B cell (primary cell): ENCODE measurements around the gene TES. TPM values are rescaled to one million over a fixed set of nuclear protein-coding genes. Genes with fewer than 3 reads are reported as not detected.

Experiments used
- ATAC-seq: fragments of 200-7000 bp; cut with Tn5 transposase; one replicate; pipeline ENCODE4 v1.10.0; 2021; ENCODE audit warnings: low read depth, mild to moderate bottlenecking, moderate number of reproducible peaks, moderate library complexity
- CTCF ChIA-PET: fragments of 350-600 bp; sonication (Branson Sonifier 250); formaldehyde crosslinking; loops from one replicate; lab custom pipeline; 2021; ENCODE audit warnings: antibody characterized with exemption, inconsistent platforms; lab: Charles Lee
- POLR2A ChIA-PET: fragments of 350-600 bp; sonication (Branson Sonifier 250); formaldehyde crosslinking; loops from one replicate; lab custom pipeline; 2021; ENCODE audit warnings: antibody characterized with exemption; lab: Charles Lee
- DNase-seq: peaks from one replicate; pipeline ENCODE4 v3.0.0; 2013
- H2AFZ ChIP-seq: 2 replicates; pipeline ENCODE4 v1.6.1; 2012; ENCODE audit warnings: mild to moderate bottlenecking, low read depth, low read length; ENCODE audit not compliant: insufficient read depth, poor library complexity, severe bottlenecking
- H3K27ac ChIP-seq, 2 donors: 1 replicate in 1 of 2; 2 replicates in 1 of 2; pipeline ENCODE4 v1.5.1; 2012 to 2013; ENCODE audit warnings: low read length in 2 of 2, mild to moderate bottlenecking in 2 of 2, moderate library complexity in 1 of 2
- H3K27me3 ChIP-seq, 4 experiments: fragments of 200-600 bp in 1 of 4; sonication (generic) in 1 of 4; replicated peaks in 1 of 4; 1 replicate in 2 of 4; 2 replicates in 2 of 4; pipeline versions ENCODE4 v1.6.1 to v1.7.0; 2013 to 2016; ENCODE audit warnings: low read length in 3 of 4, mild to moderate bottlenecking in 2 of 4, mixed read lengths in 1 of 4, moderate library complexity in 1 of 4; ENCODE audit not compliant: insufficient read depth in 4 of 4, control insufficient read depth in 3 of 4; ENCODE audit errors: control extremely low read depth in 1 of 4
- H3K36me3 ChIP-seq, 2 experiments: replicated peaks in 1 of 2; 1 replicate in 1 of 2; 2 replicates in 1 of 2; pipeline versions ENCODE4 v1.6.1 to v1.7.1; 2013; ENCODE audit warnings: low read length in 1 of 2; ENCODE audit not compliant: insufficient read depth in 2 of 2, control insufficient read depth in 1 of 2; ENCODE audit errors: control extremely low read depth in 1 of 2, extremely low read depth in 1 of 2
- H3K4me1 ChIP-seq, 2 donors: fragments of 200-600 bp in 1 of 2; sonication (generic) in 1 of 2; 1 replicate in 1 of 2; 2 replicates in 1 of 2; pipeline versions ENCODE4 v1.5.1 to v1.6.1; 2013 to 2017; ENCODE audit warnings: low read length in 2 of 2; ENCODE audit not compliant: control insufficient read depth in 2 of 2, insufficient read depth in 2 of 2
- H3K4me2 ChIP-seq: replicated peaks from 2 replicates; pipeline ENCODE3; 2012; ENCODE audit warnings: mild to moderate bottlenecking, low read depth, low read length; ENCODE audit not compliant: poor library complexity, severe bottlenecking
- H3K4me3 ChIP-seq, 5 experiments: fragments of 200-600 bp in 1 of 5; sonication (generic) in 1 of 5; 1 replicate in 3 of 5; 2 replicates in 2 of 5; pipeline versions ENCODE4 v1.5.1 to v1.7.0; 2011 to 2016; ENCODE audit warnings: low read length in 4 of 5, mild to moderate bottlenecking in 4 of 5, low read depth in 2 of 5, control low read depth in 1 of 5, moderate library complexity in 1 of 5; ENCODE audit not compliant: insufficient read depth in 1 of 5; ENCODE audit errors: control extremely low read depth in 1 of 5, extremely low read depth in 1 of 5
- H3K79me2 ChIP-seq: fragments of 200-600 bp; sonication (generic); one replicate; pipeline ENCODE4 v1.6.0; 2016; ENCODE audit warnings: low read length; ENCODE audit not compliant: control insufficient read depth, insufficient read depth
- H3K9ac ChIP-seq: fragments of 200-600 bp; sonication (generic); 2 replicates; pipeline ENCODE4 v1.6.1; 2017; ENCODE audit warnings: mild to moderate bottlenecking, low read length, moderate library complexity
- H3K9me3 ChIP-seq, 3 donors: one replicate each; pipeline versions ENCODE4 v1.6.1 to v1.7.1; 2013; ENCODE audit warnings: low read length in 2 of 3; ENCODE audit not compliant: control insufficient read depth in 2 of 3, insufficient read depth in 1 of 3; ENCODE audit errors: control extremely low read depth in 1 of 3
- H4K20me1 ChIP-seq: 2 replicates; pipeline ENCODE4 v1.6.0; 2012; ENCODE audit warnings: mild to moderate bottlenecking, low read length; ENCODE audit not compliant: insufficient read depth, control insufficient read depth, poor library complexity, severe bottlenecking
- H3K27ac Mint-ChIP-seq: one replicate; pipeline ENCODE4 v1.8.0; 2021; ENCODE audit warnings: mixed read lengths
- H3K27me3 Mint-ChIP-seq: one replicate; pipeline ENCODE4 v1.8.0; 2021; ENCODE audit warnings: mixed read lengths
- H3K4me1 Mint-ChIP-seq: one replicate; pipeline ENCODE4 v1.8.0; 2021; ENCODE audit warnings: mixed read lengths
- H3K4me3 Mint-ChIP-seq: one replicate; pipeline ENCODE4 v1.8.0; 2021; ENCODE audit warnings: mixed read lengths
- H3K9me3 Mint-ChIP-seq: one replicate; pipeline ENCODE4 v1.8.0; 2022; ENCODE audit warnings: mixed read lengths; ENCODE audit not compliant: insufficient read depth
- CTCF ChIP-seq: fragments of 200-600 bp; IDR thresholded peaks from one replicate; pipeline ENCODE4 v1.8.0; 2022; ENCODE audit warnings: antibody characterized with exemption, mild to moderate bottlenecking
- EZH2 ChIP-seq: IDR thresholded peaks from 2 replicates; pipeline ENCODE4 v1.6.1; 2012; ENCODE audit warnings: borderline replicate concordance, low read depth, mild to moderate bottlenecking, moderate library complexity, low read length; ENCODE audit not compliant: insufficient read depth, poor library complexity, severe bottlenecking
- WGBS: methylation state at CpG from one replicate; pipeline ENCODE4 v1.1.5; 2013; ENCODE audit warnings: missing lambda C conversion rate; ENCODE audit not compliant: insufficient coverage; 5-methylcytosine and 5-hydroxymethylcytosine counted together
- intact Hi-C: fragments of 100-400 bp; cut with micrococcal nuclease; formaldehyde crosslinking; loops from one replicate; pipeline ENCODE4 v1.10.0; 2022
- polyA plus RNA-seq: library from polyadenylated mRNA; depleted of rRNA; stranded (reverse); fragments of >200 nt; gene quantifications from 2 replicates; pipeline ENCODE4 v1.2.3, GENCODE V29; 2012
- total RNA-seq, 2 donors: library from RNA; stranded (reverse); fragments of 120-200 nt in 1 of 2; gene quantifications; 1 replicate in 1 of 2; 2 replicates in 1 of 2; pipeline versions ENCODE4 v1.2.3 to v1.2.4, GENCODE V29; 2013 to 2022

Gene TES
- total and polyA plus RNA-seq, 2 donors (not counting 1 experiment from before 2014, with no cell fraction given): 55.3 to 62.5 TPM

- no peaks in the 10 kb centered on the region for H3K9me3 Mint-ChIP-seq
- H3K36me3 ChIP-seq: peaks cover 0 to 1% of the 10 kb centered on the region in 2 experiments
- ATAC-seq (no peak), DNase-seq (no peak)
- no peak overlapping the region for H3K27ac ChIP-seq
- H2AFZ ChIP-seq: no peak overlapping the region
- no peaks in the 10 kb centered on the region for H3K27me3 ChIP-seq
- peak overlapping the region; percentile 50 for H3K4me2 ChIP-seq
- no peaks in the 10 kb centered on the region for H3K27me3 Mint-ChIP-seq
- intact Hi-C loops: no loop called here
- H4K20me1 ChIP-seq: peaks cover 82% of the 10 kb centered on the region
- no peak overlapping the region for H3K4me3 ChIP-seq
- peak overlapping the region; percentile 7 for H3K4me3 Mint-ChIP-seq
- no CpG with 5 or more reads among the region's 5 CpGs for WGBS
- peaks cover 99% of the 10 kb centered on the region for H3K79me2 ChIP-seq
- H3K9me3 ChIP-seq: no peaks in the 10 kb centered on the region
- no peak overlapping the region for H3K9ac ChIP-seq
- ChIA-PET CTCF (interaction anchor here (1.0 to 4.9 kb wide), 2 partner anchors 11 to 42 kb away, joined by 5 to 25 read pairs; partner anchors contain the start of gene TES), POLR2A (no interaction called here)
- H3K4me1 ChIP-seq: peaks cover 36 to 59% of the 10 kb centered on the region in 2 donors
- TF ChIP-seq CTCF (no peak), EZH2 (no peak)
- no peak overlapping the region for H3K27ac Mint-ChIP-seq
- peaks cover 80% of the 10 kb centered on the region for H3K4me1 Mint-ChIP-seq
These were observed 12.2 kb downstream of the TES start for GRCh38 chr7:116222501-116222900.

GRCh38 chr7:116223588-116223987, 13.2 kb downstream of the TES start:
- DNase-seq (no peak), ATAC-seq (no peak)
- Histone ChIP-seq H3K36me3 (peaks cover 0 to 1% of the 10 kb centered on the region in 2 experiments), H3K79me2 (peaks cover 99% of the 10 kb centered on the region), H3K27me3 (no peaks in the 10 kb centered on the region), H3K4me2 (peak overlapping the region; percentile 50), H2AFZ (no peak overlapping the region), H3K27ac (peak overlapping the region; percentile 2), H3K9ac (no peak overlapping the region), H3K9me3 (no peaks in the 10 kb centered on the region), H3K4me1 (peaks cover 33 to 49% of the 10 kb centered on the region in 2 donors), H4K20me1 (peaks cover 79% of the 10 kb centered on the region), H3K4me3 (no peak overlapping the region)
- no peaks in the 10 kb centered on the region for H3K9me3 Mint-ChIP-seq
- H3K4me3 Mint-ChIP-seq: peak overlapping the region; percentile 73
- peaks cover 77% of the 10 kb centered on the region for H3K4me1 Mint-ChIP-seq
- peak overlapping the region; percentile 74 for H3K27ac Mint-ChIP-seq
- ChIA-PET CTCF (interaction anchor here (4.9 kb wide), 1 partner anchor 43 kb away, joined by 25 read pairs; no protein-coding TSS in a partner anchor), POLR2A (interaction anchor here (1.4 kb wide), 1 partner anchor 12 kb away, joined by 3 read pairs; no protein-coding TSS in a partner anchor)
- TF ChIP-seq EZH2 (no peak), CTCF (no peak)
- no CpG with 5 or more reads among the region's 1 CpG for WGBS
- H3K27me3 Mint-ChIP-seq: no peaks in the 10 kb centered on the region
- intact Hi-C loops: loop anchor here (1.0 kb wide), 1 partner anchor 12 kb away; no protein-coding TSS in a partner anchor
